Lower leg skin (tissue), 4 donors: ENCODE measurements around the gene DPYSL5. TPM values are rescaled to one million over a fixed set of nuclear protein-coding genes. Genes with fewer than 3 reads are reported as not detected.
A peak's percentile ranks its signal among the peaks of the same experiment; 100 is the strongest.

ENCODE experiments used
- DNase-seq, 2 donors: peaks; one replicate each; pipeline ENCODE4 v3.0.0-alpha.2; 2019; ENCODE audit warnings: low spot score in 2 of 2
- H3K4me3 ChIP-seq: fragments of 200-600 bp; sonication (generic); 2 replicates; pipeline ENCODE4 v1.5.1; 2017; ENCODE audit warnings: mild to moderate bottlenecking, low read depth; ENCODE audit not compliant: poor library complexity, severe bottlenecking
- CTCF ChIP-seq, 3 donors: fragments of 450-650 bp; IDR thresholded peaks; one replicate each; pipeline ENCODE4 v1.5.1; 2016; ENCODE audit warnings: antibody characterized with exemption in 3 of 3, mild to moderate bottlenecking in 3 of 3, moderate library complexity in 2 of 3
- POLR2A ChIP-seq, 2 donors: fragments of 450-650 bp; IDR thresholded peaks; one replicate each; pipeline ENCODE4 v1.6.1; 2016 to 2017; ENCODE audit warnings: antibody characterized with exemption in 2 of 2, mild to moderate bottlenecking in 1 of 2, moderate library complexity in 1 of 2
- WGBS, 2 donors: methylation state at CpG; one replicate each; pipeline ENCODE4 v1.1.5; 2018; 5-methylcytosine and 5-hydroxymethylcytosine counted together
- intact Hi-C: fragments of 100-400 bp; cut with DNase I; formaldehyde crosslinking; loops from one replicate; pipeline ENCODE4 v1.15.0; 2023; ENCODE audit warnings: low total_unique reads
- total RNA-seq, 4 donors: library from RNA; depleted of rRNA; stranded (reverse); fragments of >200 nt; gene quantifications; one replicate each; pipeline ENCODE4 v1.1.0, GENCODE V29; 2016

The DPYSL5 gene
- total RNA-seq, 4 donors from 2014 or later: not detected

DNA sequence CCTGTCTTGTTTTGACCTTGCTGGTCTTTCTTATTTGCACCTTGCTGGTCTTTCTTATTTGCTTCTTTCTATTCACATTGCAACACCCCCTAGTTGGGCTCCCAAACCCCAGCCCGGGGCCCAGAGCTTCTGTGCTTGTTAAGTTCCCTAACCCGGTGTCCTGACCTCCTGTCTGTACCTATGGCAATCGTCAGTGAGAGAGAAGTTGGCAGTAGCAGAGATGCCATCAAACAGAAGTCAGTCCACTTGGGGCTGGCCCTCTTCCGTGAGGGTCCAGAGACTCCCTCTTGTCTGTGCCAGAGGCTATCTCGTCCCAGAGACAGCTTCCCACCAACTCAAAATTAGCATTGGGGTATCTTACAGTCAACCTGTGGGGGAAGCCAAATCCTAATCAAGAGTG, 55.7 kb downstream of the DPYSL5 start:
- H3K4me3 ChIP-seq: no peak overlapping the region
- peak in 1 of 2 donors; percentile 77 for DNase-seq
- 87 to 96% methylated on average over 5 of the region's 5 CpGs for WGBS, 2 donors
- TF ChIP-seq CTCF (IDR thresholded peaks at IDR 0.05) (no peak), POLR2A (IDR thresholded peaks at IDR 0.05) (no peak)
- intact Hi-C loops: no loop called here

- whole genome bisulfite sequencing, 2 donors: 77 to 93% methylated on average over 2 of the region's 2 CpGs
Measured at GRCh38 chr2:26904839-26905238, 56.9 kb downstream of the DPYSL5 start.

DNA sequence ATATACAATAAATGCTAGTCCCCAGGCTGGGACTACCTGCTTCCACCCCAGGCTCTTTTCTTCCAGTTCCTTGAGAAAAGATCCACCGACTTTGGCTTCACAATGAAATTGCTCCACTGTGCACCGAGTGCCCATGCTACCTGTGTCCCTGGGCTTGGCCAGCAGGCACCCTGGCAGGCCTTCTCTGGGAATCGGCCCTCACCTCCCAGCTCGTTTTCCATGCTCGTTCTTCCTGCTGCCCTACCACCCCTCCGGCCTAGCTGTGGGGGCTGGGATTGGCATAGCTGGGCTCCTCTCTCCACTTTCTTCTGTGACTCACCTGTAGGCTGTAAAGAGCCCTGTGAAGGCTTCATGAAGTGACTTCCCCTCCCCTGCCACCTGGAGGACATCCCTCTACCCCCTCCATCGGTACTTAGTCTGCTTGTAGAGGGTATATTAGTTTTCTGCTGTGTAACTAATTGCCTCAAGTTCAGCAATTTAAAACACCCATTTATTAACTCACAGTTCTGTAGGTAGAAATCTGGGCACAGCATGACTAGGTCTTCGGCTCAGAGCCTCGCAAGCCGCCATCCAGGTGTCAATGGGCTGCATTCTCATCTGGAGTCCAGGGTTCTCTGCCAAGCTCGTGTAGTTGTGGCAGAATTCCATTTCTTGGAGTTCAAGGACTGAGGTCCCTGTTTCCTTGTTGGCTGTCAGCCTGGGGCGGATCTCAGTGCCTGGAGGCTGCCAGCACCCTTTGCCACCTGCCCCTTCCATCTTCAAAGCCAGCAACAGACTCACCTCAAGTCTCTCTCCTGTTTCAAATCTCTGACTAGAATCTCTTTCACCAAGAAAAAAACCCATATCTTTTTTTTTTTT, 57.6 kb downstream of the DPYSL5 start:
- WGBS, 2 donors: 67 to 70% methylated on average over 12 of the region's 12 CpGs
- H3K4me3 ChIP-seq: no peak overlapping the region
- intact Hi-C loops: no loop called here
- no peak for TF ChIP-seq POLR2A (IDR thresholded peaks at IDR 0.05)
- no peak for TF ChIP-seq CTCF (IDR thresholded peaks at IDR 0.05)
- DNase-seq: peak in 1 of 2 donors; percentile 72

More at GRCh38 chr2:26904839-26905238, 56.9 kb downstream of the DPYSL5 start:
- peak in 1 of 2 donors; percentile 20 for DNase-seq
- no peak overlapping the region for H3K4me3 ChIP-seq
- TF ChIP-seq POLR2A (IDR thresholded peaks at IDR 0.05): no peak
- TF ChIP-seq CTCF (IDR thresholded peaks at IDR 0.05): no peak
- intact Hi-C loops: no loop called here

GRCh38 chr2:26907416-26907815, 59.5 kb downstream of the DPYSL5 start:
- TF ChIP-seq POLR2A (IDR thresholded peaks at IDR 0.05) (no peak), CTCF (IDR thresholded peaks at IDR 0.05) (no peak)
- DNase-seq: peak in 1 of 2 donors; percentile 62
- no peak overlapping the region for H3K4me3 ChIP-seq
- WGBS, 2 donors: 78 to 86% methylated on average over 7 of the region's 7 CpGs
- intact Hi-C loops: no loop called here

GRCh38 chr2:26910176-26910575, 62.2 kb downstream of the DPYSL5 start:
- intact Hi-C loops: no loop called here
- WGBS, 2 donors: 87 to 97% methylated on average over 2 of the region's 2 CpGs
- DNase-seq: no peak
- no peak for TF ChIP-seq CTCF (IDR thresholded peaks at IDR 0.05)
- no peak overlapping the region for H3K4me3 ChIP-seq
